22Rv1 (cell line): ENCODE data around the gene ROR1.

Source experiments
- CTCF ChIP-seq: fragments of 450-650 bp; IDR thresholded peaks from 2 replicates; pipeline ENCODE4 v1.5.1; 2017; ENCODE audit warnings: mild to moderate bottlenecking
- ZFX ChIP-seq: fragments of 450-650 bp; IDR thresholded peaks from 2 replicates; pipeline ENCODE4 v1.6.1; 2017; ENCODE audit warnings: antibody characterized with exemption, borderline replicate concordance

GRCh38 chr1:64184003-64184440, 410.2 kb downstream of the ROR1 start:
- no peak for TF ChIP-seq CTCF
- no peak for TF ChIP-seq ZFX
